Suprapubic skin (tissue), 4 donors: ENCODE results near the gene PGPEP1. TPM values are rescaled to one million over a fixed set of nuclear protein-coding genes. Genes with fewer than 3 reads are reported as not detected.

Experiments
- DNase-seq, 2 donors: peaks; one replicate each; pipeline ENCODE4 v3.0.0-alpha.2; 2019; ENCODE audit warnings: low spot score in 2 of 2
- H3K27ac ChIP-seq: fragments of 200-600 bp; sonication (generic); one replicate; pipeline ENCODE4 v1.5.1; 2019
- H3K27me3 ChIP-seq: fragments of 200-600 bp; sonication (generic); one replicate; pipeline ENCODE4 v1.5.1; 2019
- H3K36me3 ChIP-seq: fragments of 200-600 bp; sonication (generic); one replicate; pipeline ENCODE4 v1.5.1; 2019
- H3K4me1 ChIP-seq: fragments of 200-600 bp; sonication (generic); one replicate; pipeline ENCODE4 v1.5.1; 2019
- H3K4me3 ChIP-seq: fragments of 200-600 bp; sonication (generic); one replicate; pipeline ENCODE4 v1.5.1; 2019; ENCODE audit warnings: mild to moderate bottlenecking
- H3K9me3 ChIP-seq: fragments of 200-600 bp; sonication (generic); one replicate; pipeline ENCODE4 v1.5.1; 2019
- CTCF ChIP-seq, 2 donors: fragments of 200-600 bp in 1 of 2; fragments of 450-650 bp in 1 of 2; sonication (generic) in 1 of 2; IDR thresholded peaks; one replicate each; pipeline ENCODE4 v1.5.1; 2016 to 2019; ENCODE audit warnings: antibody characterized with exemption in 2 of 2, mild to moderate bottlenecking in 1 of 2, moderate library complexity in 1 of 2
- EP300 ChIP-seq: sonication (generic); formaldehyde crosslinking; IDR thresholded peaks from one replicate; pipeline ENCODE4 v1.6.1; 2017; ENCODE audit warnings: antibody characterized with exemption
- POLR2A ChIP-seq, 2 donors: fragments of 450-650 bp; IDR thresholded peaks; one replicate each; pipeline ENCODE4 v1.6.1; 2017; ENCODE audit warnings: antibody characterized with exemption in 2 of 2, mild to moderate bottlenecking in 2 of 2, moderate library complexity in 2 of 2
- POLR2AphosphoS5 ChIP-seq, 3 donors: sonication (generic); formaldehyde crosslinking; IDR thresholded peaks; one replicate each; pipeline ENCODE4 v1.6.1; 2017; ENCODE audit warnings: antibody characterized with exemption in 3 of 3
- WGBS: methylation state at CpG from one replicate; pipeline ENCODE4 v1.1.5; 2018; 5-methylcytosine and 5-hydroxymethylcytosine counted together
- total RNA-seq, 4 donors: library from RNA; depleted of rRNA; stranded (reverse); fragments of >200 nt; gene quantifications; one replicate each; pipeline ENCODE4 v1.1.0, GENCODE V29; 2016

The PGPEP1 gene
- total RNA-seq, 4 donors from 2014 or later = 4.6 to 8.0 (median 7.6) TPM

GRCh38 chr19:18309525-18310064, 30.8 kb upstream of the PGPEP1 start:
- no peak overlapping the region for H3K4me3 ChIP-seq
- DNase-seq = no peak
- WGBS = 86% methylated on average over 33 of the region's 33 CpGs
- H3K9me3 ChIP-seq = no peaks in the 10 kb centered on the region
- H3K27me3 ChIP-seq = no peaks in the 10 kb centered on the region
- peaks cover 34% of the 10 kb centered on the region for H3K4me1 ChIP-seq
- TF ChIP-seq EP300 (no peak), POLR2A (IDR thresholded peaks at IDR 0.05) (no peak), POLR2AphosphoS5 (IDR thresholded peaks at IDR 0.05) (no peak), CTCF (IDR thresholded peaks at IDR 0.05) (no peak)
- H3K36me3 ChIP-seq = peaks cover 41% of the 10 kb centered on the region
- H3K27ac ChIP-seq = no peak overlapping the region

GRCh38 chr19:18310118-18310909, 30.1 kb upstream of the PGPEP1 start:
- 79% methylated on average over 18 of the region's 23 CpGs for WGBS
- no peak overlapping the region for H3K27ac ChIP-seq

GRCh38 chr19:18310966-18311365, 29.4 kb upstream of the PGPEP1 start:
- H3K9me3 ChIP-seq = no peaks in the 10 kb centered on the region
- no peak overlapping the region for H3K4me3 ChIP-seq
- WGBS = 100% methylated on average over 1 of the region's 13 CpGs
- peaks cover 22% of the 10 kb centered on the region for H3K4me1 ChIP-seq
- no peaks in the 10 kb centered on the region for H3K27me3 ChIP-seq
- TF ChIP-seq EP300 (no peak), POLR2A (IDR thresholded peaks at IDR 0.05) (no peak), CTCF (IDR thresholded peaks at IDR 0.05) (no peak), POLR2AphosphoS5 (IDR thresholded peaks at IDR 0.05) (no peak)
- H3K27ac ChIP-seq = no peak overlapping the region
- peaks cover 41% of the 10 kb centered on the region for H3K36me3 ChIP-seq
- DNase-seq = no peak

More at GRCh38 chr19:18310118-18310909, 30.1 kb upstream of the PGPEP1 start:
- peaks cover 27% of the 10 kb centered on the region for H3K4me1 ChIP-seq
- H3K36me3 ChIP-seq = peaks cover 41% of the 10 kb centered on the region
- TF ChIP-seq POLR2A (IDR thresholded peaks at IDR 0.05) (no peak), CTCF (IDR thresholded peaks at IDR 0.05) (no peak), POLR2AphosphoS5 (IDR thresholded peaks at IDR 0.05) (no peak), EP300 (no peak)
- no peak for DNase-seq
- no peaks in the 10 kb centered on the region for H3K27me3 ChIP-seq
- no peak overlapping the region for H3K4me3 ChIP-seq
- H3K9me3 ChIP-seq = no peaks in the 10 kb centered on the region

GRCh38 chr19:18311502-18312091, 28.8 kb upstream of the PGPEP1 start:
- WGBS = 92% methylated on average over 10 of the region's 22 CpGs
- TF ChIP-seq CTCF (IDR thresholded peaks at IDR 0.05) (no peak), POLR2AphosphoS5 (IDR thresholded peaks at IDR 0.05) (no peak), EP300 (no peak), POLR2A (IDR thresholded peaks at IDR 0.05) (no peak)
- H3K36me3 ChIP-seq = peaks cover 41% of the 10 kb centered on the region
- DNase-seq = no peak
- H3K27ac ChIP-seq = no peak overlapping the region
- H3K4me3 ChIP-seq = no peak overlapping the region
- H3K9me3 ChIP-seq = no peaks in the 10 kb centered on the region
- no peaks in the 10 kb centered on the region for H3K27me3 ChIP-seq
- H3K4me1 ChIP-seq = peaks cover 18% of the 10 kb centered on the region

GRCh38 chr19:18312092-18312534, 28.3 kb upstream of the PGPEP1 start:
- no peak for DNase-seq
- H3K9me3 ChIP-seq = no peaks in the 10 kb centered on the region
- no peaks in the 10 kb centered on the region for H3K27me3 ChIP-seq
- no peak overlapping the region for H3K4me3 ChIP-seq
- H3K4me1 ChIP-seq = peaks cover 15% of the 10 kb centered on the region
- H3K27ac ChIP-seq = no peak overlapping the region
- 92% methylated on average over 10 of the region's 11 CpGs for WGBS
- TF ChIP-seq CTCF (IDR thresholded peaks at IDR 0.05) (no peak), POLR2A (IDR thresholded peaks at IDR 0.05) (no peak), POLR2AphosphoS5 (IDR thresholded peaks at IDR 0.05) (no peak), EP300 (no peak)
- H3K36me3 ChIP-seq = peaks cover 41% of the 10 kb centered on the region
